ENCODE measurements around the gene SMYD3. TPM values are rescaled to one million over a fixed set of nuclear protein-coding genes. Genes with fewer than 3 reads are reported as not detected.

Gene SMYD3
- total and polyA plus RNA-seq, 11 donors, result 6.3 to 12.1 (median 9.5) TPM

DNA sequence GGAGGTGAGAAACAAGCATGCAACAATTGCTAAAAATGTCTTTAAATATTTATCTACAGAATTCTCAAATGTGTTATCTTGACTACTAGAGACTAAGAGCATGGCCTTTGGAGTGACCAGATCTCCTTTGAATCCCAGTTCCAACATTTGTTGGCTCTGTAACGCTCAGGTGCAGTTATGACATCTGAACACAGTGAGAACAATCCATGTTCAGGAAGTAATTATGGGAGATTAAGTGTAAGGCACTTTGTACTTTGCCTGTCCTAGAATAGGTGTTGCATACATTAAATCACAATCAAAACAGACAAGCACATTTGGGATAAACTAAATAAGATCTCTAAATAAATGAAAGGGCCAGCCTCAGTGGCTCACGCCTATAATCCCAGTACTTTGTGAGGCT lies 454.5 kb downstream of the SMYD3 start:
- Histone ChIP-seq H3K4me1 (no peaks in the 10 kb centered on the region), H3K27me3 (no peaks in the 10 kb centered on the region), H3K36me3 (no peaks in the 10 kb centered on the region), H3K4me3 (no peak overlapping the region), H3K27ac (no peak overlapping the region), H3K9me3 (peaks cover 0 to 13% (median 0%) of the 10 kb centered on the region in 12 donors)
- no peak for ATAC-seq
- 90 to 97% (median 93%) methylated on average over 2 of the region's 2 CpGs for WGBS, 4 donors
- intact Hi-C loops (cut with DNase I), result no loop called here
- TF ChIP-seq, protein P1, sequence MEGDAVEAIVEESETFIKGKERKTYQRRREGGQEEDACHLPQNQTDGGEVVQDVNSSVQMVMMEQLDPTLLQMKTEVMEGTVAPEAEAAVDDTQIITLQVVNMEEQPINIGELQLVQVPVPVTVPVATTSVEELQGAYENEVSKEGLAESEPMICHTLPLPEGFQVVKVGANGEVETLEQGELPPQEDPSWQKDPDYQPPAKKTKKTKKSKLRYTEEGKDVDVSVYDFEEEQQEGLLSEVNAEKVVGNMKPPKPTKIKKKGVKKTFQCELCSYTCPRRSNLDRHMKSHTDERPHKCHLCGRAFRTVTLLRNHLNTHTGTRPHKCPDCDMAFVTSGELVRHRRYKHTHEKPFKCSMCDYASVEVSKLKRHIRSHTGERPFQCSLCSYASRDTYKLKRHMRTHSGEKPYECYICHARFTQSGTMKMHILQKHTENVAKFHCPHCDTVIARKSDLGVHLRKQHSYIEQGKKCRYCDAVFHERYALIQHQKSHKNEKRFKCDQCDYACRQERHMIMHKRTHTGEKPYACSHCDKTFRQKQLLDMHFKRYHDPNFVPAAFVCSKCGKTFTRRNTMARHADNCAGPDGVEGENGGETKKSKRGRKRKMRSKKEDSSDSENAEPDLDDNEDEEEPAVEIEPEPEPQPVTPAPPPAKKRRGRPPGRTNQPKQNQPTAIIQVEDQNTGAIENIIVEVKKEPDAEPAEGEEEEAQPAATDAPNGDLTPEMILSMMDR (IDR thresholded peaks at IDR 0.05), result no peak
- TF ChIP-seq POLR2A (IDR thresholded peaks at IDR 0.05), result no peak
- no peak for DNase-seq

DNA sequence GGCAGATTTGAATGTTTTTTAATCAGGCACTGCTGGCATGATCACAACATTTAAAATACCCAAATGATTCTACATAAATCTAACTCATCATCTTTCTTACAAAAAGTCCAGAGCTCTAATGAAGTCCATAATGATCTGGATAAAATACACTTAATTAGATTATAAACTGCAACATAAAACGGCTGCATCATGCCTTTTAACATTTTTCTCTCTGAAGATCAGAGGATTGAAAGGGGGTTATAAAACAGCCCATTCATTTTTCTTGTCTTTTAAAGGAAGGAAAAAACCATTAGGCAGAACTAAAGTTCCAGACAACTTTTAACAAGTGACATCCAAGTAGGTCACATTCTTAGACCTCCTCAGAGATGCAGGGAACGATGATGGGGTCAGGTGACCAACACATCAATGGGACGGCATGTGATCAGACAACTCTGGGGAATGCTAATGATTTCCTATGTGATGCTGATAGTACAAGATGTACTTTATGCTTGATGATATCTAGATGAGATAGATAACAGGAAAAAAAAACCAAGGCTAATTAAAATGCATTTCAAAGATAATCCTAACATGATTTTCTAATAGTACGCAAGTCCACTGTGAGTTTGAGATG lies 455.1 kb downstream of the SMYD3 start:
- Histone ChIP-seq H3K9me3 (peaks cover 0 to 13% (median 0%) of the 10 kb centered on the region in 12 donors), H3K27ac (no peak overlapping the region), H3K36me3 (no peaks in the 10 kb centered on the region), H3K4me1 (no peaks in the 10 kb centered on the region), H3K4me3 (no peak overlapping the region), H3K27me3 (no peaks in the 10 kb centered on the region)
- DNase-seq, result no peak
- intact Hi-C loops (cut with DNase I), result no loop called here
- 68 to 74% (median 70%) methylated on average over 4 of the region's 4 CpGs for WGBS, 4 donors
- TF ChIP-seq, protein P1 (IDR thresholded peaks at IDR 0.05), result no peak
- no peak for TF ChIP-seq POLR2A (IDR thresholded peaks at IDR 0.05)
- no peak for ATAC-seq

DNA sequence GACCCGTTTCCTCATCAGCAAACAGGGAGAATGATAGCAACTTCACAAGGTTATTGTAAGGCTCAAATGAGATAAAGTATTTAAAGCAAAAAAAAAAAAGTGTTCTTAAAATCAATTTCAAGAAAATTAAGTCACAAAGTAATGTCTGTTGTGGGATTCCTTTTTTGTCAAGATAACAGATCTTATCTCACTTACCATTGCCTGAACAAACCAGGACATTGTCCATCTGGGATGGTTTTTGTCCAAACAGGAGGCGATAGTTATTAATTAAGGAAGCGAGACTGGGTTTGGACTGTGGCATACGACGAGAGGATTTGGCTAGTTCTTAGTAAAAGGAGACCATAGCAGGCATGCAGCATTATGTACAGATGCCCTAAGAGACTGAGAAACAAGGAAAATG lies 458.4 kb downstream of the SMYD3 start:
- Histone ChIP-seq H3K9me3 (peaks cover 0 to 3% (median 0%) of the 10 kb centered on the region in 12 donors), H3K27me3 (no peaks in the 10 kb centered on the region), H3K27ac (no peak overlapping the region), H3K4me3 (no peak overlapping the region), H3K36me3 (no peaks in the 10 kb centered on the region), H3K4me1 (no peaks in the 10 kb centered on the region)
- ATAC-seq (no peak), DNase-seq (no peak)
- WGBS, 4 donors, result 73 to 86% (median 77%) methylated on average over 5 of the region's 5 CpGs
- TF ChIP-seq, protein P1 (IDR thresholded peaks at IDR 0.05), result no peak
- TF ChIP-seq POLR2A (IDR thresholded peaks at IDR 0.05), result no peak
- intact Hi-C loops (cut with DNase I), result no loop called here

DNA sequence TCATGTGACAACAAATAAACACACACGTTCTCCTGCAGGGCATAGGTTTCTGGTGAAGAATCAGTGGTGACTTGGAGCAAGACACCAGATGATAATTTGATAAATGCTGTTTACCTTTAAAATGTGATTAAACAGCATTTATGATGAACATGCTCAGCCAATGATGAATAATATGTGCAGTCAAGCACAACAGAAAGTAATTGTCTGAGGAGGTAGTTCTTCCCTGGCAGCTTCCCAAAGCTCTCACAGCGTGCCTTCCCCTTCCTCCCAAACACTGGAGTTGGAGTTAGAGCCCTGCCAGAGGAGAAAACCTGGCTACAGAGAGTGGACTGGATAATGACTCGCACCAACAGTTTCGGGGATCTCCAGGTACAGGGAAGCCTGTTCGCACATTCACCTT lies 463.5 kb downstream of the SMYD3 start:
- TF ChIP-seq POLR2A (IDR thresholded peaks at IDR 0.05), result no peak
- TF ChIP-seq, protein P1 (IDR thresholded peaks at IDR 0.05), result no peak
- 51 to 62% (median 57%) methylated on average over 5 of the region's 5 CpGs for WGBS, 4 donors
- no peak overlapping the region for H3K27ac ChIP-seq

More for the DNA sequence above, 463.5 kb downstream of the SMYD3 start:
- no peaks in the 10 kb centered on the region for H3K9me3 ChIP-seq
- no peaks in the 10 kb centered on the region for H3K27me3 ChIP-seq
- no peak overlapping the region for H3K4me3 ChIP-seq
- no peaks in the 10 kb centered on the region for H3K36me3 ChIP-seq
- DNase-seq (no peak), ATAC-seq (no peak)
- intact Hi-C loops (cut with DNase I), result no loop called here
- H3K4me1 ChIP-seq, result no peaks in the 10 kb centered on the region

Measured in heart left ventricle (tissue), 16 donors.